Liver (tissue), 3 donors: ENCODE measurements around the gene AFP.

Experiments used
- CTCF ChIP-seq: fragments of 150-350 bp; IDR thresholded peaks from 2 replicates; pipeline ENCODE4 v1.5.1; 2017; ENCODE audit warnings: improper control_type of control experiment, low read depth, low read length; ENCODE audit not compliant: missing input control
- EGR1 ChIP-seq, 2 donors: IDR thresholded peaks; 2 replicates each; pipeline ENCODE4 v1.6.1; 2016 to 2018; ENCODE audit warnings: antibody characterized with exemption in 2 of 2, low read depth in 2 of 2
- GABPA ChIP-seq, 2 donors: IDR thresholded peaks in 1 of 2; conservative IDR thresholded peaks in 1 of 2; 2 replicates each; pipeline ENCODE4 v1.6.1; 2016; ENCODE audit warnings: antibody characterized with exemption in 2 of 2, mild to moderate bottlenecking in 1 of 2, moderate library complexity in 1 of 2
- JUND ChIP-seq, 2 donors: IDR thresholded peaks; 2 replicates each; pipeline ENCODE4 v1.6.1; 2016; ENCODE audit warnings: antibody characterized with exemption in 2 of 2
- RAD21 ChIP-seq, 2 donors: IDR thresholded peaks; 2 replicates each; pipeline ENCODE4 v1.6.1; 2016; ENCODE audit warnings: antibody characterized with exemption in 2 of 2, mild to moderate bottlenecking in 2 of 2
- REST ChIP-seq: IDR thresholded peaks from 2 replicates; pipeline ENCODE4 v1.6.1; 2016; ENCODE audit warnings: antibody characterized with exemption, mild to moderate bottlenecking
- SP1 ChIP-seq: IDR thresholded peaks from 2 replicates; pipeline ENCODE4 v1.6.1; 2018; ENCODE audit warnings: antibody characterized with exemption, mild to moderate bottlenecking
- TAF1 ChIP-seq: conservative IDR thresholded peaks from 2 replicates; pipeline ENCODE4 v1.6.1; 2016; ENCODE audit warnings: antibody characterized with exemption, mild to moderate bottlenecking
- YY1 ChIP-seq: IDR thresholded peaks from 2 replicates; pipeline ENCODE4 v1.6.1; 2016; ENCODE audit warnings: antibody characterized with exemption, mild to moderate bottlenecking
- ZBTB33 ChIP-seq: IDR thresholded peaks from 2 replicates; pipeline ENCODE4 v1.6.1; 2016; ENCODE audit warnings: antibody characterized with exemption
- TF ChIP-seq, protein P1 (sequence below): IDR thresholded peaks from 2 replicates; pipeline ENCODE4 v1.6.1; 2016; ENCODE audit warnings: antibody characterized with exemption
- donor health status: healthy.
- donor health status: healthy.

DNA sequence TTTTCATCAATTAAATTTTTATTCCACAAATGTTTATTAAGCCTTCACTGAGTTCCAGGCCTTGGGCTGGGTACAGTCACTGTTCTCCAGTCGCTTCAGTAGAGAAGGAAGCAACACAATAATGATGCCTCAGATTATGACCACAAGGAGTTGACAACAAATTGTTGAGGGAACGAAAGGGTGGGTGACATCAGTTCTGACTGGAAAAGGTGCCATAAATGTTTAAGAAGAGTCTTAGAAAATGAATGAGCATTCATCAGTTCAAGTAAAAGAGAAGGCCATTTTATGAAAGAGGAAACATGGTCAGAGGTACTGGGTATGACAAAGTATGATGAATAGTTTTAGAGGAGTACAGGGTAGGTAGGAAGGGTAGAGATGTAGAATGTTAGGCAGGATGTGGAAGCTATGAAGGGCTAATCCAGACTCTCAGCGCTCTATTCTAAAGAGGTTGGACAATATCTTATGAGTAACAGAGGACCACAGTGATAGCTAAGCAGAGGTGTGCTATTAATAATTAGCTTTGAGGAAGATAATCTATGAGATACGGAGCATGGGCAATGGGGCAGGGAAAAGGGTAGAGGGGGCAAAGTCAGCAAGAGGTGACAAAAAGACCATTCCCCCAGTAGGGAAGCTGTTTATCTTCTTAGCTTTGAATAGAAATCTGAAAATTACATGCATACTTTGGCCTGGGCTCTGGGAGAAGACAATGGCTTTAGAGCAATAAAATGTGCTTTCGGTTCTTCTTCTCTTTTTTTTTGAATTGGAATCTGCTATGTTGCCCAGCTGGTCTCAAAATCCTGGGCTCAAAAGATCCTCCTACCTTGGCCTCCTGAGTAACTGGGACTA lies 20.4 kb downstream of the AFP start:
- no peak for TF ChIP-seq CTCF
- no peak for TF ChIP-seq GABPA (IDR thresholded peaks at IDR 0.05 in 1 of 2, conservative IDR thresholded peaks at IDR 0.05 in 1 of 2)
- no peak for TF ChIP-seq YY1
- TF ChIP-seq TAF1: no peak
- TF ChIP-seq ZBTB33: no peak
- TF ChIP-seq, protein P1, sequence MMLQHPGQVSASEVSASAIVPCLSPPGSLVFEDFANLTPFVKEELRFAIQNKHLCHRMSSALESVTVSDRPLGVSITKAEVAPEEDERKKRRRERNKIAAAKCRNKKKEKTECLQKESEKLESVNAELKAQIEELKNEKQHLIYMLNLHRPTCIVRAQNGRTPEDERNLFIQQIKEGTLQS: no peak
- TF ChIP-seq EGR1 (IDR thresholded peaks at IDR 0.05; ENCODE audit: low read depth in 2 of 2): no peak
- TF ChIP-seq REST: no peak
- no peak for TF ChIP-seq JUND (IDR thresholded peaks at IDR 0.05)
- TF ChIP-seq SP1: no peak
- TF ChIP-seq RAD21 (IDR thresholded peaks at IDR 0.05): no peak
